Right lobe of liver (tissue), 6 donors: ENCODE data around the gene SLC22A23. TPM values are rescaled to one million over a fixed set of nuclear protein-coding genes. Genes with fewer than 3 reads are reported as not detected.
A peak's percentile ranks its signal among the peaks of the same experiment; 100 is the strongest.

ENCODE experiments used
- ATAC-seq, 4 donors: fragments of 200-7000 bp; cut with Tn5 transposase; one replicate each; pipeline ENCODE4 v1.9.1; 2020; ENCODE audit warnings: mild to moderate bottlenecking in 4 of 4, moderate library complexity in 4 of 4
- DNase-seq, 3 donors: peaks; one replicate each; pipeline ENCODE4 v3.0.0-alpha.2; 2020
- H3K27ac ChIP-seq, 3 donors: fragments of 200-600 bp; one replicate each; pipeline ENCODE4 v1.8.0; 2022
- H3K27me3 ChIP-seq, 2 donors: fragments of 200-600 bp; one replicate each; pipeline ENCODE4 v1.8.0; 2022
- H3K36me3 ChIP-seq, 4 donors: fragments of 200-600 bp; sonication (generic) in 1 of 4; one replicate each; pipeline versions ENCODE4 v1.5.1 to v1.8.0; 2017 to 2022; ENCODE audit warnings: control low read depth in 1 of 4
- H3K4me1 ChIP-seq, 4 donors: fragments of 200-600 bp; sonication (generic) in 1 of 4; one replicate each; pipeline versions ENCODE4 v1.5.1 to v1.8.0; 2017 to 2022; ENCODE audit warnings: control low read depth in 1 of 4
- H3K4me3 ChIP-seq, 3 donors: fragments of 200-600 bp; one replicate each; pipeline ENCODE4 v1.8.0; 2022
- H3K9me3 ChIP-seq, 4 donors: fragments of 200-600 bp; sonication (generic) in 1 of 4; one replicate each; pipeline versions ENCODE4 v1.5.1 to v1.8.0; 2017 to 2022; ENCODE audit warnings: control low read depth in 1 of 4
- CTCF ChIP-seq, 4 donors: fragments of 200-600 bp in 3 of 4; fragments of 450-650 bp in 1 of 4; IDR thresholded peaks; one replicate each; pipeline versions ENCODE4 v1.5.1 to v1.8.0; 2016 to 2022; ENCODE audit warnings: antibody characterized with exemption in 4 of 4, mild to moderate bottlenecking in 2 of 4
- POLR2A ChIP-seq: fragments of 450-650 bp; IDR thresholded peaks from one replicate; pipeline ENCODE4 v1.6.1; 2017; ENCODE audit warnings: antibody characterized with exemption, mild to moderate bottlenecking
- WGBS: methylation state at CpG from one replicate; pipeline ENCODE4 v1.1.6; 2018; ENCODE audit warnings: low coverage, low lambda C conversion rate; ENCODE audit not compliant: insufficient coverage; ENCODE audit errors: missing lambda C conversion rate; 5-methylcytosine and 5-hydroxymethylcytosine counted together
- intact Hi-C, 2 donors: fragments of 100-400 bp; cut with DNase I; formaldehyde crosslinking; loops; one replicate each; pipeline versions ENCODE4 v1.11.2 to v1.14.1; 2022
- total RNA-seq, 6 experiments: library from RNA; depleted of rRNA in 2 of 6; stranded (reverse); fragments of >200 nt in 2 of 6; fragmentation: NEBNext Ultra II Directional in 3 of 6; extraction: Animal tissue kit (Norgen Biotek cat#: 25700) in 3 of 6; gene quantifications; one replicate each; pipeline versions ENCODE4 v1.1.0 to v1.2.4, GENCODE V29; 2016 to 2023
- donor health status: DM: no; HTN: yes; CAD: no.
- donor health status: DM: no; HTN: no; CAD: no.
- donor health status: DM: no; HTN: no; CAD: no.
- donor health status: DM: no; HTN: yes; CAD: no.
- donor health status: DM: no; HTN: yes; CAD: no.

The SLC22A23 gene
- total RNA-seq, 6 experiments from 2014 or later: 11.7 to 27.6 (median 16.3) TPM

- intact Hi-C loops: no loop called here
- H3K4me3 ChIP-seq: no peak overlapping the region
- TF ChIP-seq POLR2A (no peak), CTCF (IDR thresholded peaks at IDR 0.05) (no peak)
- peak in 2 of 3 donors; percentile 31 to 55 for DNase-seq
- no peaks in the 10 kb centered on the region for H3K27me3 ChIP-seq
- H3K4me1 ChIP-seq: peaks cover 0 to 42% (median 18%) of the 10 kb centered on the region in 4 donors
- H3K27ac ChIP-seq: peak overlapping the region; percentile 29 to 75 (median 32)
- peak in 1 of 4 donors; percentile 18 for ATAC-seq
- 71% methylated on average over 5 of the region's 5 CpGs for WGBS
- no peaks in the 10 kb centered on the region for H3K36me3 ChIP-seq
- no peaks in the 10 kb centered on the region for H3K9me3 ChIP-seq
Measured at GRCh38 chr6:3390698-3391097, 66.2 kb downstream of the SLC22A23 start.

GRCh38 chr6:3389390-3390167 lies 67.3 kb downstream of the SLC22A23 start:
- ATAC-seq: peak; percentile 63 to 79 (median 71)
- Histone ChIP-seq H3K27me3 (no peaks in the 10 kb centered on the region), H3K9me3 (no peaks in the 10 kb centered on the region), H3K4me3 (no peak overlapping the region), H3K36me3 (no peaks in the 10 kb centered on the region), H3K27ac (peak overlapping the region; percentile 29 to 84 (median 32)), H3K4me1 (peaks cover 0 to 44% (median 21%) of the 10 kb centered on the region in 4 donors)
- 34% methylated on average over 12 of the region's 15 CpGs for WGBS
- intact Hi-C loops: no loop called here
- peak; percentile 70 for DNase-seq
- TF ChIP-seq CTCF (IDR thresholded peaks at IDR 0.05) (no peak), POLR2A (no peak)

GRCh38 chr6:3388786-3389185 lies 68.1 kb downstream of the SLC22A23 start:
- no peak for ATAC-seq
- peaks cover 0 to 47% (median 21%) of the 10 kb centered on the region in 4 donors for H3K4me1 ChIP-seq
- peak overlapping the region in 1 of 3 donors; percentile 32 for H3K27ac ChIP-seq
- WGBS: 79% methylated on average over 4 of the region's 9 CpGs
- no peak overlapping the region for H3K4me3 ChIP-seq
- intact Hi-C loops: no loop called here
- no peaks in the 10 kb centered on the region for H3K9me3 ChIP-seq
- TF ChIP-seq CTCF (IDR thresholded peaks at IDR 0.05) (no peak), POLR2A (no peak)
- no peaks in the 10 kb centered on the region for H3K36me3 ChIP-seq
- no peaks in the 10 kb centered on the region for H3K27me3 ChIP-seq
- peak in 1 of 3 donors; percentile 32 for DNase-seq

GRCh38 chr6:3386374-3386857 lies 70.4 kb downstream of the SLC22A23 start:
- Histone ChIP-seq H3K36me3 (no peaks in the 10 kb centered on the region), H3K27me3 (no peaks in the 10 kb centered on the region), H3K27ac (peak overlapping the region in 2 of 3 donors; percentile 7 to 29), H3K9me3 (no peaks in the 10 kb centered on the region), H3K4me1 (peaks cover 0 to 64% (median 22%) of the 10 kb centered on the region in 4 donors), H3K4me3 (no peak overlapping the region)
- TF ChIP-seq POLR2A (no peak), CTCF (IDR thresholded peaks at IDR 0.05) (no peak)
- WGBS: no CpG with 5 or more reads among the region's 11 CpGs
- intact Hi-C loops: no loop called here
- no peak for ATAC-seq
- no peak for DNase-seq
